Loucy (cell line): ENCODE measurements around the gene JSRP1.

Experiments used
- H2AFZ ChIP-seq: fragments of 200-600 bp; sonication (generic); 2 replicates; pipeline ENCODE4 v1.6.0; 2016; ENCODE audit warnings: antibody characterized with exemption, mild to moderate bottlenecking, low read length, moderate library complexity
- H3F3A ChIP-seq: fragments of 200-600 bp; 2 replicates; pipeline ENCODE4 v1.6.0; 2016; ENCODE audit warnings: antibody characterized with exemption, low read depth, mild to moderate bottlenecking
- H3K27me3 ChIP-seq: fragments of 200-600 bp; sonication (generic); 2 replicates; pipeline ENCODE4 v1.6.1; 2014; ENCODE audit warnings: low read length, mild to moderate bottlenecking; ENCODE audit not compliant: insufficient read depth, poor library complexity, severe bottlenecking
- H3K36me3 ChIP-seq: fragments of 200-600 bp; sonication (generic); 2 replicates; pipeline ENCODE4 v1.6.1; 2016; ENCODE audit warnings: low read length; ENCODE audit not compliant: insufficient read depth
- H3K4me1 ChIP-seq: fragments of 200-600 bp; sonication (generic); 2 replicates; pipeline ENCODE4 v1.5.1; 2014; ENCODE audit warnings: low read length, mild to moderate bottlenecking; ENCODE audit not compliant: insufficient read depth, poor library complexity, severe bottlenecking
- H3K4me2 ChIP-seq: fragments of 200-600 bp; sonication (generic); 2 replicates; pipeline ENCODE4 v1.6.0; 2014; ENCODE audit warnings: antibody characterized with exemption, low read length, low read depth, mild to moderate bottlenecking; ENCODE audit not compliant: poor library complexity, severe bottlenecking
- H3K4me3 ChIP-seq: fragments of 200-600 bp; sonication (generic); 2 replicates; pipeline ENCODE4 v1.5.1; 2014; ENCODE audit warnings: low read length, mild to moderate bottlenecking, mixed read lengths; ENCODE audit not compliant: poor library complexity, severe bottlenecking
- H3K79me2 ChIP-seq: fragments of 200-600 bp; sonication (generic); 2 replicates; pipeline ENCODE4 v1.6.1; 2014; ENCODE audit warnings: low read length; ENCODE audit not compliant: insufficient read depth
- H3K9ac ChIP-seq: fragments of 200-600 bp; sonication (generic); 2 replicates; pipeline ENCODE4 v1.6.0; 2014; ENCODE audit warnings: mild to moderate bottlenecking, low read depth, low read length, moderate library complexity; ENCODE audit not compliant: poor library complexity, severe bottlenecking
- H3K9me2 ChIP-seq: fragments of 200-600 bp; sonication (generic); replicated peaks from 2 replicates; pipeline ENCODE4 v1.6.1; 2016; ENCODE audit warnings: low read depth, low read length, mixed read lengths
- H3K9me3 ChIP-seq: fragments of 200-600 bp; sonication (generic); 2 replicates; pipeline ENCODE4 v1.6.1; 2014; ENCODE audit warnings: mild to moderate bottlenecking, antibody characterized with exemption, low read length, low read depth; ENCODE audit not compliant: insufficient read depth
- H4K20me1 ChIP-seq: fragments of 200-600 bp; sonication (generic); 2 replicates; pipeline ENCODE4 v1.6.0; 2014; ENCODE audit warnings: antibody characterized with exemption, low read length, mild to moderate bottlenecking; ENCODE audit not compliant: insufficient read depth, poor library complexity, severe bottlenecking
- EZH2phosphoT487 ChIP-seq: fragments of 200-600 bp; IDR thresholded peaks from 2 replicates; pipeline ENCODE4 v1.6.1; 2018; ENCODE audit warnings: antibody characterized with exemption, mild to moderate bottlenecking, moderate library complexity, borderline replicate concordance
- TF ChIP-seq, protein P1 (sequence below): fragments of 200-600 bp; sonication (generic); conservative IDR thresholded peaks from 2 replicates; pipeline ENCODE4 v1.5.1; 2014; ENCODE audit warnings: mild to moderate bottlenecking, antibody characterized with exemption, low read length

JSRP1 gene

DNA sequence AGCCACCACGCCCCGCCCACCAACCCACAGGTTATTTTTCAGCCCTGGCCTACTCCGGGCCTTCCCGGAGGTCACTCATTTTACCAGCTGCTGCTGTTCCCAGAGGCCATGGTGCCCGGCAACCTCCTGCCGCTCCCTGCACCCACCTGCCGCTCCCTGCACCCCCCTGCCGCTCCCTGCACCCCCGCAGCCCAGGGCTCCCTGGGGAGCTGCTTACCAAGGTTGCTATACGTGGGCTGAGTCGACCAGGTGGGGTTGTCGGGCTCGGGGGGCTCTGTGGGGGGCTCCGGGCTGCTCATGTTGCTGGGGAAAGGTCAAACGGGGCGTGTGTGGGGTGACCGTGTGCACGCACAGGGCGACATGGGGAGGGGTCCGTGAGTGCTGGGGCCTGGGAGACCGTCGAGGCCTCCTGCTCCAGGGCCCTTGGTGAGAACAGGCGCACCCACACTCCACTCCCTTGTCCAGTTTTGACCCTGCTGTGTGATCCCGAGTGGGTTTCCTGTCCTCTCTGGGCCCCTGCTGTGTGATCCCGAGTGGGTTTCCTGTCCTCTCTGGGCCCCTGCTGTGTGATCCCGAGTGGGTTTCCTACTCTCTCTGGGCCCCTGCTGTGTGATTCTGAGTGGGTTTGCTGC lies 24.5 kb upstream of the JSRP1 start:
- Histone ChIP-seq H3F3A (no peaks in the 10 kb centered on the region), H3K4me2 (no peak overlapping the region), H3K9me3 (no peaks in the 10 kb centered on the region), H3K9ac (no peak overlapping the region), H3K36me3 (no peaks in the 10 kb centered on the region; the same call in 1 of the 2 replicates), H3K4me3 (no peak overlapping the region), H3K4me1 (peaks cover 12% of the 10 kb centered on the region), H3K9me2 (no peaks in the 10 kb centered on the region), H3K27me3 (no peaks in the 10 kb centered on the region), H3K79me2 (0 out of 2 replicates have a peak, but pooled peaks cover 3% of the 10 kb centered on the region), H2AFZ (no peak overlapping the region), H4K20me1 (no peaks in the 10 kb centered on the region)
- TF ChIP-seq EZH2phosphoT487 = no peak
- TF ChIP-seq, protein P1, sequence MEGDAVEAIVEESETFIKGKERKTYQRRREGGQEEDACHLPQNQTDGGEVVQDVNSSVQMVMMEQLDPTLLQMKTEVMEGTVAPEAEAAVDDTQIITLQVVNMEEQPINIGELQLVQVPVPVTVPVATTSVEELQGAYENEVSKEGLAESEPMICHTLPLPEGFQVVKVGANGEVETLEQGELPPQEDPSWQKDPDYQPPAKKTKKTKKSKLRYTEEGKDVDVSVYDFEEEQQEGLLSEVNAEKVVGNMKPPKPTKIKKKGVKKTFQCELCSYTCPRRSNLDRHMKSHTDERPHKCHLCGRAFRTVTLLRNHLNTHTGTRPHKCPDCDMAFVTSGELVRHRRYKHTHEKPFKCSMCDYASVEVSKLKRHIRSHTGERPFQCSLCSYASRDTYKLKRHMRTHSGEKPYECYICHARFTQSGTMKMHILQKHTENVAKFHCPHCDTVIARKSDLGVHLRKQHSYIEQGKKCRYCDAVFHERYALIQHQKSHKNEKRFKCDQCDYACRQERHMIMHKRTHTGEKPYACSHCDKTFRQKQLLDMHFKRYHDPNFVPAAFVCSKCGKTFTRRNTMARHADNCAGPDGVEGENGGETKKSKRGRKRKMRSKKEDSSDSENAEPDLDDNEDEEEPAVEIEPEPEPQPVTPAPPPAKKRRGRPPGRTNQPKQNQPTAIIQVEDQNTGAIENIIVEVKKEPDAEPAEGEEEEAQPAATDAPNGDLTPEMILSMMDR = no peak

GRCh38 chr19:2278459-2279158 lies 22.4 kb upstream of the JSRP1 start:
- Histone ChIP-seq H3K9me2 (no peaks in the 10 kb centered on the region), H4K20me1 (peaks cover 10% of the 10 kb centered on the region), H3K9ac (no peak overlapping the region), H3F3A (no peaks in the 10 kb centered on the region), H3K4me1 (peaks cover 18% of the 10 kb centered on the region), H3K79me2 (peaks cover 21% of the 10 kb centered on the region), H3K27me3 (no peaks in the 10 kb centered on the region), H3K36me3 (peaks cover 3% of the 10 kb centered on the region; the same call in 1 of the 2 replicates), H3K4me2 (no peak overlapping the region), H3K4me3 (no peak overlapping the region), H3K9me3 (no peaks in the 10 kb centered on the region), H2AFZ (no peak overlapping the region)
- TF ChIP-seq, protein P1 = no peak
- TF ChIP-seq EZH2phosphoT487 = no peak

DNA sequence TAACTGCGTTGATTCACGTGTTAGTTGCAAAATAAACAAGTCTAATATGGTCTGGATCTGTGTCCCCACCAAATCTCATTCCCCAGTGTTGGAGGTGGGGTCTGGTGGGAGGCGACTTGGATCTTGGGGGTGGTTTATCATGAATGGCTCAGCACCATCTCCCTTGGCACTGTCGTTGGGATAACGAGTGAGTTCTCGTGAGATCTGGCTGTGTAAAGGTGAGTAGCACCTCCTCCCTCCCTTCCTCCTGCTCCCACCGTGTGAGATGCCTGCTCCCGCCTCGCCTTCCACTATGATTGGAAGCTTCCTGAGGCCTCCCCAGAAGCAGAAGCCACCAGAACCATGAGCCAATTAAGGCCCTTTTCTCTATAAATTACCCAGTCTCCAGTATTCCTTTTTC lies 20.9 kb upstream of the JSRP1 start:
- Histone ChIP-seq H3K9me2 (no peaks in the 10 kb centered on the region), H2AFZ (no peak overlapping the region), H3K4me1 (peaks cover 20% of the 10 kb centered on the region), H3K9ac (no peak overlapping the region), H3K36me3 (peaks cover 13% of the 10 kb centered on the region; the same call in 1 of the 2 replicates), H3K79me2 (peaks cover 34% of the 10 kb centered on the region), H3K27me3 (no peaks in the 10 kb centered on the region), H3F3A (peaks cover 13% of the 10 kb centered on the region), H3K9me3 (no peaks in the 10 kb centered on the region), H3K4me2 (no peak overlapping the region), H3K4me3 (no peak overlapping the region), H4K20me1 (peaks cover 24% of the 10 kb centered on the region)
- TF ChIP-seq, protein P1 = no peak
- no peak for TF ChIP-seq EZH2phosphoT487
